ENCODE results near the gene KCNQ4.

Gene KCNQ4

GRCh38 chr1:40783001-40783905, at the start of gene KCNQ4:
KCNQ4 (plus strand) TSS chr1:40783787; CDS start chr1:40784094, 307 bp downstream.
- no peak for DNase-seq (ENCODE audit: low read depth, low spot score)

- DNase-seq (ENCODE audit: low read depth, low spot score), result no peak
Observed at GRCh38 chr1:40734882-40735628, 48.5 kb upstream of the KCNQ4 start.

GRCh38 chr1:40736085-40736531, 47.5 kb upstream of the KCNQ4 start:
- no peak for DNase-seq (ENCODE audit: low read depth, low spot score)

DNA sequence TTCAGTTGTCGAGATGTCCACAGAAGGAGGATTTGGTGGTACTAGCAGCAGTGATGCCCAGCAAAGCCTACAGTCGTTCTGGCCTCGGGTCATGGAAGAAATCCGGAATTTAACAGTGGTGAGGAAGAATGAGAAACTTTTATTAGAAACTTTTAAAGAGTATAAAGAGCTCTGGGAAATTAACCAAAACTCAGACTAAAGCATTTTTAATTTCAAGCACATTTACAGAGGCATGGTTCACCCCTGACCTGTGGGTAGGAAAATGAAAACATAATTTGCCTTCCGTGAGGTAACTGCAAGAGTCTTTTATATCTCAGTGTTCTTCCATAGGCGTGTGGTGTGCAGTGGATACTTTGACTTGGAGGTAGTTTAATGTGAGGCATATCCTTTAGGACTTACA, 44.8 kb upstream of the KCNQ4 start:
- DNase-seq (ENCODE audit: low read depth, low spot score), result no peak

DNA sequence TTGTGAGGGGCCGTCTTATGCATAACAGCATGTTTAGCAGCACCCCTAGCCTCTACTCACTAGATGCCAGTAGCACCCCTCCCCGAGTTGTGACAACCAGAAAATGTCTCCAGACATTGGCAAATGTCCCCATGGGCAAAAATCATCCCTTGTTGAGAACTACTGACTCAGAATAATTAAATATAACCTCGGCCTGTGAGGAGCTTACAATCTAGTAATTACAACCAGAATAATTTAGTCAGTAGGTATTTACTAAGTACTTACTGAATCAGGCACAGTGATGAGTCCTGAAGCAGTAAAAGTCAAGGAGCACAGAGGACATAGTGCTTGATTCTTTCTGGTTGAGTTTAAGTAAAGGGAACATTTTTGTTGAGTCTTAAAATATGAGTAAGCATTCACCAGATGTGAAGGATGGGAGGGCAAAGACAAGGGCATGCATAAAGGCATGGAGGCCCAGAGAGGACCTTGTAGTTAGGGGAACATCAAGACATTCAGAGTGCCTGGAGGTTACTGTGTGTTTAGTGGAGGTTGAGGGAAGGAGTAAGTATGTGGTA, 44.1 kb upstream of the KCNQ4 start:
- no peak for DNase-seq (ENCODE audit: low read depth, low spot score)

- DNase-seq (ENCODE audit: low read depth, low spot score), result no peak
Observed at GRCh38 chr1:40740039-40740996, 43.3 kb upstream of the KCNQ4 start.

GRCh38 chr1:40740997-40741736, 42.4 kb upstream of the KCNQ4 start:
- no peak for DNase-seq (ENCODE audit: low read depth, low spot score)

GRCh38 chr1:40742363-40743061, 41.1 kb upstream of the KCNQ4 start:
- no peak for DNase-seq (ENCODE audit: low read depth, low spot score)

GRCh38 chr1:40743452-40743851, 40.1 kb upstream of the KCNQ4 start:
- DNase-seq (ENCODE audit: low read depth, low spot score), result no peak

GRCh38 chr1:40743860-40744259, 39.7 kb upstream of the KCNQ4 start:
- DNase-seq (ENCODE audit: low read depth, low spot score), result no peak

- no peak for DNase-seq (ENCODE audit: low read depth, low spot score)
Observed at GRCh38 chr1:40745176-40745575, 38.4 kb upstream of the KCNQ4 start.

- DNase-seq (ENCODE audit: low read depth, low spot score), result no peak
Observed at GRCh38 chr1:40746344-40747090, 37.1 kb upstream of the KCNQ4 start.

DNA sequence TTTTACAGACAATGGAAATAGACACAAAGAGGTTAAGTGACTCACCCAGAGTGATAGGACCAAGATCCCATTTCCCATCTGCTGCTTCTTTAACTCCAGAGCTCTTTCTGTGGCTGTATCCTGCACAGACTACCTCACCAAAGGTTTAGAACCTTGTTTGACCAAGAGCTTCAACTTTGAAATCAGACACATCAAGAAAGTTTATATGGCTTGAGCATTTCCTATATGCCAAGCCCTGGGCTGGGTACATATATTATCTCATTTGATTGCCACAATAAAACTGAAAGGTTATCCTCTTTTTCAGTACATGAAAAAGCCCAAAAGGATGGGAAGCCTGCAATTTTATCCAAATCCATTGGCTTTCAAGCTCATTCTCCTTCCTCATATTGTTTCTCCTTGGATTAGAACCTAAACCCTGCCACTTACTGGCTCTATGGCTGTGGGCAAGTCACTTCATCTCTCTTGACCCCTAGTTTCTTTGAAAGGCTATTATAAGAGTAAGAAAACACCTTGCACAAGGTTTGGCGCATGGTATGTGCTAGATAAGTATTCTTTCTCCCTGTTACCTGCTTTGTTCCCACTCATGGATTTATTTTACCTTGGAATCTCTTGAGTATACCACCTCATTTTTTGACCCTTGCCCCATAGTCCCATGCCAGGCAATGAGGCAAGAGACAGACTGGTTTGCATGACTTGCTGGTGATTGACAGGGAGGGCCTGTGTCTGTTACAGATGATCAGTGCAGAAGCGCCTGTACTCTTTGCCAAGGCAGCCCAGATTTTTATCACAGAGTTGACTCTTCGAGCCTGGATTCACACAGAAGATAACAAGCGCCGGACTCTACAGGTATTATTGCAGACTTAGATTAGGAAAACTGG, 34.5 kb upstream of the KCNQ4 start:
- DNase-seq (ENCODE audit: low read depth, low spot score), result no peak

- DNase-seq (ENCODE audit: low read depth, low spot score), result no peak
Observed at GRCh38 chr1:40749817-40750216, 33.8 kb upstream of the KCNQ4 start.

- no peak for DNase-seq (ENCODE audit: low read depth, low spot score)
Observed at GRCh38 chr1:40750451-40750908, 33.1 kb upstream of the KCNQ4 start.

DNA sequence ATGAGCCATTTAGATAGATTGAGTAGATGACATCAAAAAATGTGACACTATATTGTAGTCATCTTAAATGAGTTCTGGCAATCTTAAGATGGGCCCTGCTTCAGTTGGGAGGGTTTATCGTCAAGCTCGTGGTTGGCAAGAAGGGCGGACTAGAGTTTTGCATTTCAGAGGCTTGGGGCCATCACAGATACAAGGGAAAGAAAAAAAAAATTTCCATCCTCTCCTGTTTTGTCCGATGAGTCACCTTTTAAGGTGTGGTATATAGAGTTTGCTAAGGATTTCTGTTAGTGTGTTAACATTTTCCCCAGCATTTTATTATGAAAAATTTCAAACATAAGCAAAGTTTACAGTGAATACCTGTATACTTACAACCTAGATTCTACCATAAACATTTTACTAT, 31.8 kb upstream of the KCNQ4 start:
- DNase-seq (ENCODE audit: low read depth, low spot score), result no peak

DNA sequence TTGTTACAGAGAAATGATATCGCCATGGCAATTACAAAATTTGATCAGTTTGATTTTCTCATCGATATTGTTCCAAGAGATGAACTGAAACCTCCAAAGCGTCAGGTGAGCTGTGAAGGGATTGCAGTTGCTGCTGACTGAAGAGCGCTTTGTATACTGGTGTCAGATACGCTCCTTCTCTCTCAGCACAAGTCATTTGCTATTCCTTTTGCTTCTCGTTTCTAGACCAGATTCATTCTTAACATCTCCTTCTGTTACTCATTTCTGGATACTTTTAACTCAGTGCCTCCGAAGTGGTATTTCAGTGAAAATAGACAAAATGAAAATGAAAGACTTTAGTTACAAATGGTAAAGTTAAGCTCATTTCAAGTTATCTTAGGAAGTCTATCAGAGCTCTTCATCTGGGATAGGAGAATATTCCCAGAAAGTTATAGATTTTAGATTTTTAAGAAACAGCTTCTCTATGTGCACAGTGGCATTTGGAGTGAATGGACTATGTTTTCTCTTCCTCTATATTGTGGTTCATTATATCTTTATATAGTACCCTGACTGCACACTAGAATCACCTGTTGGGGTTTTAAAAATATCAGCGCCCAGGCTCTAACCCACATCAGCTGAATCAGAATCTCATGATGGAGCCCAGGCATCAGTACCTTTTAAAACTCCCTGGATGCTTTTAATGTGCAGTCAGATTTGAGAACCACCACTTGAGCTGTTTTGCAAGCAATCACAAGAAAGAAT, 30.3 kb upstream of the KCNQ4 start:
- DNase-seq (ENCODE audit: low read depth, low spot score), result no peak

Data from iPS DF 19.7 (cell line).